LHCN-M2 (cell line): ENCODE data around the gene SEZ6L. TPM values are rescaled to one million over a fixed set of nuclear protein-coding genes. Genes with fewer than 3 reads are reported as not detected.

Experiments
- DNase-seq: peaks from one replicate; pipeline ENCODE4 v3.0.0-alpha.2; 2012; ENCODE audit warnings: low read depth
- polyA plus RNA-seq: library from polyadenylated mRNA; unstranded; fragments of >200 nt; gene quantifications from one replicate; pipeline ENCODE4 v1.2.1, GENCODE V29; 2012; ENCODE audit warnings: missing spikeins
- total RNA-seq: library from RNA; depleted of rRNA; stranded (reverse); fragments of >200 nt; gene quantifications from 2 replicates; pipeline ENCODE4 v1.2.3, GENCODE V29; 2014; rRNA removed

SEZ6L gene
- total RNA-seq: not detected in 2 replicates
- polyA plus RNA-seq: not detected

DNA sequence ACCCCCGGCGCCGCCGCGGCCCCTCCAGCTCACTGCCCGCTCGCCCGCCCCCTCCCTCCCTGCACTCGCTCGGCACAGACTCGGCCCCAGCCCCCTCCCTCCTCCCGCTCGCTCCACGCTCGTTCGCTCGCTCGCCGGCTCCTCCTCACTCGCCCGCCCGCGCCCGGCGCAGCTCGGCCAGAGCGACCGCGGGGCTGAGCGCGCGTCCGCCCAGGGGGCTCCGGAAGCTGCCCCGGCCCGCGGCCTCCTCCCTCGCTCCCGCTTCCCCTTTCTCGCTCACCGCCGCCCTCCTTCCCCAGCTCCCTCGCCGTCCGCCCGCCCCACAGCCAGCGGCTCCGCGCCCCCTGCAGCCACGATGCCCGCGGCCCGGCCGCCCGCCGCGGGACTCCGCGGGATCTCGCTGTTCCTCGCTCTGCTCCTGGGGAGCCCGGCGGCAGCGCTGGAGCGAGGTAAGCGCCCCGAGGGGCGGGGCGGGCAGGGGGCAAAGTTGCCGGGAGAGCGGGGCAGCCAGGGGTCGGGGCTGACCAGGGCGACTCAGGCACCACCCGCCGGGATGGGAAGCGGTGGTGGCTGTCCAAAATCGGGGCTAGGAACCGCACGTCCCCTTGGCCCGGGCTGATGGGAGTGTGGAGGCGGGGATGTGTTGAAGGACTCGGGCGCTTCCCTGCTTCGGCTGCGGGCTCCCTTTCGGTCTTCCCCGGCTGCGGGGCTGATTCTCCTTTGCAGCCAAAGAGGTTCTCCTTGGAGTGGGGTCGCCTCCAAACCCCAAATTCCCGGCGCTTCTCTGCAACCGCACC, at the start of gene SEZ6L:
SEZ6L (plus strand) TSS at position 148 of the 797 bp plus-strand sequence; CDS start at position 356, 208 bp downstream.
- DNase-seq: no peak

DNA sequence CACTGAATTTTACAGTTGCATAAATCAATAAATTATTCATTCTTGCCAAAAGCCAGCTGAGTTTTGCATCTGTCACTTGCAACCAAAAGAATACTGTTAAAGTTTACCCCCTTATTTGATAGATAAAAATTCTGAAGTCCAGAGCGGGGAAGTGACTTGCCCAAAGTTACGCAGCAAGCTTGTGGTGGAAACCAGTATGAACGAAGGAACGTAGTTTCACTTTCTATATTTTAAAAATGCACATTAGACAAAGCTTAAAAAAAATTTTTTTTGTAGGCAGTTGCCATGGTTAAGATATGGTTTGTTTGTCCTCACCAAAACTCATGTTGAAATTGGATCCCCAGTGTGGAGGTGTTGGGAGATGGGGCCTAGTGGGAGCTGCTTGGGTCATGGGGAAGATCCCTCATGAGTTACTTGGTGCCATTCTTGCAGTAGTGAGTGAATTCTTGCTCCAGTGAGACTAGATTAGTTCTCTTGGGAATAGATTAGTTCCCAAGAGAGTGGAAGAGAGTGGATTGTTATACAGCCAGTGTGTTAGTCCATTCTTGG, 46.3 kb upstream of the SEZ6L start:
- no peak for DNase-seq

DNA sequence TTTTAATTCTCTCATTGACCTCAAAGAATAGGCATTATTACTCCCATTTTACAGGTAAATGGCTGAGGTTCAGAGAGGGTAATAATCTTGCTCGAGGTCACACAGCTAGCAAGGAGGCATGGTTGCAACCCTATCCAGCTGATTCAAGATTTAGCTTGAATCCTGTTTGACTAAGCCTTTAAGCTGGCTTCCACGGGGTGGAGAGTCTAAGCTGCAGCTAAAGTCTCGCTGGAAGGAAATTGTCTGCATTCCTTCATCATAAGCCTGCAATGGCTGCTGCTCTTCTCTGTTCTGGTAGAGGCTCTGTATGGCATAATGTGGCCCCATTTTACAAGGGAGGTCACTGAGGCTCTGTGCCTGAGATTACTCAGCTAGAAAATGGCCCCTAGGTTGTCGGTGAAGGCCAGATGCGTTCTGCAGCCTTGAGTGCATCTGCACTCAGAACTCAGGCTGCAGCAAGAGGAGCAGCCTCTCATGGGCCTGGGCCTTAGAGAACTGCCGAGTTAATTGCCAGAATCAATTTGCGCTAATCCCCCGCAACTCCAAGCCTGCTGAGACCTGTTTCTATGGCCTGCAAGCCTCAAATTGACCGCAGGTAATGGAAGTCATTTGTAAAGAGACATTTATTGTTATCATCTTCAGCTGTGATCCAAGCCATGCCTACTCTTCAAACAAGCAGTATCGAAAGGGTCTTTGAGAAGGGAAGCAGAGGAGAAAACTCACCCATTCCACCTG, 44.1 kb upstream of the SEZ6L start:
- no peak for DNase-seq

DNA sequence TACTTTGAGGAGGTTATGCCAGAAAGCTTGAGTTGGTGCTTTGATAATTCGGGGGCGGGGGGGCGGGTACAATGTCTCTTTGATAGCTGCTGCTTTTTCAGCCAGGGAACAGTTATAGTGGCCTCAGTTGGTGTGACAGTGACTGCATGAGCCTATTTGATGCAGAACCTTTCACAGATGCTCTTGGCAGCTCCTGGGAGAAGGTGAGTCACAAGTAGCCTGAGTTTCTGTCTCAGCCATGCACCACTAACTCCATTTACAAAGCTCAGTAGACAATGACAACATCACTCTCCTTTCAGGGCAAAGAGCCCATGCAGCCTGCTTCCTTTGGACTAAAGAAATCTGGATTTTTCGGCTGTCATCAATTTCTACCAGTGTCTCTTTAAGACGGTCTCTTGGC, 42.1 kb upstream of the SEZ6L start:
- no peak for DNase-seq

DNA sequence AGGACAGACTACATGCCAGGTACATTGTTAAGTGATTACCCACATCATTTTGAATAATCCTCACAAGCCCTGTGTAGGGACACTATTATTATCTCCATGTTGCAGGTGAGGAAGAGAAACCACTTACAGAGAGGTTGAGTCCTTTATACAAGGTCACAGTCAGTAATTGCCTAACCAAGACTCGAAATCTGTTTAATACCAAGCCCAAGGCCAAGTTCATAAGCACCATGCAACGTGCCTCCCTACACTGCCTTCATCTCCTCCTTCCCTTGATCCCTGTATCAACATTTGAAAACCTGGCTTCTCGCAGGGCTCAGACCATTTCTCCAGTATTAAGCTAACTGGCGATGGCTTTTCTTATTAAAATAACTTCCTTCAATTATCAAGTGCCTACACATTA, 41.7 kb upstream of the SEZ6L start:
- no peak for DNase-seq

DNA sequence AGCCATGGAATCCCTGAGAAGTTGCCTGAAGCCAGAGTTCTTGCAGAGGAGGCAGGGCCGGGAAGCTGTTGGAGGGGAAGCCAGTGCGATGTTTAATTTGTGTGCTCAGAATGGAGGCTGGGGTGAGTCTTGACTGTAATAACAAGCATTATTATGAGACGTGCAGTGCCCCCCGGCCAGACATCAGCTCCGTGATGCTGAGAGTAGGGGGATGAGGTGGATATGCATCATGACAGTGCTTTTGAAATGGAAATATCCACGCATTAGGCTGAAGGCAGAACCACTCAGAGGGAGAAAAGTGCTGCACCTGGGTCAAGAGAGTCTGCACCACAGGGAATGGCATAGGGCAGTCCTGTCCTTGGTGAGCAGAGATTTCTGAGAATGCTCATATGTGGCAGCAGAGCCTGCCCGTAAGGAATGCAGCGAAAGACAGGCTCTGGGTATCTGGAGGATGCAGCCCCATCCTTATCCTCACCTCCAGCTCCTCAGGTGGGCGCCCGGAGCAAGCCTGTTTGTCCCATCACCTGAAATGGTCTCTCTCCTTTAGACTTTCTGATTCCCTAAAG, 37.6 kb upstream of the SEZ6L start:
- DNase-seq: no peak

DNA sequence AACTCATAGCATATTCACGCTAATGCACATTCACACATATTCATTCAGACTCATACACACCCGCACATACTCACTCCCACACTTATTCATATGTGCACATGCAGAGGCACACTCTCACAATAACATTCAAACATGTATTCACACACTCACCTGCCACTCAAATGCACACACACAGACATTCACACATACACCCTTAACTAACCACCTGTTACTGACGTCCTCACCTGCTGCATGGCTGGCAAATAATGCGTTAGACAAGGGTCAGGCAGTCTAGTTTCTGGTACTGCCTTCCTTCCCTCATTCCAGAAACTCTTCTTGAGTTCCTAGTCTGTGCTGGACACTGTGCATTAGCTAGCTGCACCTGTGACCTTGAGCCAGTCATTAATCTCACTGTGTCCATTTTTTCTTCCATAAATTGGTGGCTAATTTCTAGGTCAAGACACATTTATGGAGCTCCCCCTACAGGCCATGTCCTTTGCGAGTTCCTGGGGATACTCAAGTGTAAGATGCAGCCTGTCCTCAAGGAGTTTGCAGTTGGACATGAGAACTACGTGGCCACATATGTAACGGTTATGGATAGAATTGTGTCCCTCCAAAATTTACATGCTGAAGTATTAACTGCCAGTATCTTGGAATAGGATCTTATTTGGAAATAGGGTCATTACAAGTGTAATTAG, 34.5 kb upstream of the SEZ6L start:
- peak; percentile 7 for DNase-seq

DNA sequence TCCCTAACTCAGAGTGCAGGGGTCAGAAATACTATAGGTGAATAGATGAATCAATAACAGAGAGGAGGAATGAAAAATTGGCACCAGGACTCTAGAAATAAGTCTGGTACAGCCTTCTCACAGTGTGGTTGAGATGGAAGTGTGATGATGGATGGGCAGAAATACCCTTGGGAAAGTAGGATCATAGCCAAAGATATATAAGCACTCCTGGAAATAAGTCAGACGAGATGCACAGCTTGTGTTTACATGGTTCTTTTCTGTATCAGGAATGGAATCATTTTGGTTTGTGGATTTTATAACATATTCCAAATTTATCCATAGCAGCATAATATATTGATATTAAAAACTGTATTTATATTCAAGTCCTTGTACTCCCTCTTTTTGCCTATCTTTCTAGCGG, 33.5 kb upstream of the SEZ6L start:
- no peak for DNase-seq

DNA sequence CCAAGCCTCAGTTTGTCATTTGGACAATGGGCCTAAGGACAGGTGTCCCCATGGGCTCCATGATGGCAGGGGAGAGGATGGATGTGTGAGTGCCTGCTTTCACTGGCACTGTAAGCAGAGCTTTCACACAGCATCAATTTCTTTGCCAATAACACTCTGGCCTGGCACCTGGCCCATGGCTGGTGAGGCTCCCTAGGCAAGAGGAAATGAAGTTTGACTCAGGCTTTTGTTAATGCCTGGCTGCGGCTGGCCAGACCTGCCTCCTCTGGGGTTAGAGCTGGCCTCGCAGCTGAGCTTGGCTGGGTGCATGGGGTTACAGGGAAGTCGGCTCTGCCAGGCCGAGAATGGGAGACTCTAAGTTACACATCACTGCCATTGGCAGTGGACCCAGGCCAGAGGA, 30.0 kb upstream of the SEZ6L start:
- peak; percentile 4 for DNase-seq

DNA sequence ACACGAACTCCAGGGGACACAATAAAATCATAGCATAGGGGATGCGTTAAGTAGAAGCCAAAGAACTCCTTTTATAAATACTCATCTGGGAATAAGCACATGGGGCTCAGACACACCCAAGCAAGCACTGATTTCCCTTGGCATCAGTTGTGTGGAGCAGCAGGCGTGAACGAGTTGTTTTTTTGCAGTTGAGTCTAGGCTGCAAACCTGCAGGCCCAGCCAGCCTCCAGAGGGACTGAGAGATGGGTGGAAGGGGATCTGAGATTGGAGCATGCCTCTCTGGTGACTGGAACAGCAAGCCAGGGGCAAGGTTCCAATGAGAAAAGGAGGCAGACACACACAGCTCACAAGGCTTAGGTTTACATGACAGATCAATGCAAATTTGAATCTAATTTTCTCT, 27.4 kb upstream of the SEZ6L start:
- no peak for DNase-seq

DNA sequence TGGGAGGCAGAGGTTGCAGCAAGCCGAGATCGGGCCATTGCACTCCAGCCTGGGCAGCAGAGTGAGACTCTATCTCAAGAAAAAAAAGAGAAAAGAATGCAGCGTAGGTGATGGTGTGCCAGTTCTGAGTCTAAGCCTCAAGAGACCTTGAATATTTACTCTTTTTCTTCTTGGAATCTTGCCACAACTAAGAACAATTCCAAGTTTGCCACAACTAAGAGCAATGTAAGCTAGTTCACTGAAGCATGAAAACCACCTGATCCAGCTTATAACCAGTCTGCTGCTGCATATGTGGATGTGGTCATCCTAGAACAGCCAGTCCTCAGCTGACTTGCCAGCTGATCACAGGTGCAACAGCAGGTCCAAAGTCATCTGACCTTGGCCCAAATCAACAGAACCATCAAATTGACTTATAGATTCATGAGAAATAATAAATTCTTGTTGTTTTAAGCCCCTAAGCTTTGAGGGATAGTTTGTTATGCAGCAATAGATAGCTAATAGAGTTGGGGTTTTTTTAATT, 25.4 kb upstream of the SEZ6L start:
- no peak for DNase-seq

DNA sequence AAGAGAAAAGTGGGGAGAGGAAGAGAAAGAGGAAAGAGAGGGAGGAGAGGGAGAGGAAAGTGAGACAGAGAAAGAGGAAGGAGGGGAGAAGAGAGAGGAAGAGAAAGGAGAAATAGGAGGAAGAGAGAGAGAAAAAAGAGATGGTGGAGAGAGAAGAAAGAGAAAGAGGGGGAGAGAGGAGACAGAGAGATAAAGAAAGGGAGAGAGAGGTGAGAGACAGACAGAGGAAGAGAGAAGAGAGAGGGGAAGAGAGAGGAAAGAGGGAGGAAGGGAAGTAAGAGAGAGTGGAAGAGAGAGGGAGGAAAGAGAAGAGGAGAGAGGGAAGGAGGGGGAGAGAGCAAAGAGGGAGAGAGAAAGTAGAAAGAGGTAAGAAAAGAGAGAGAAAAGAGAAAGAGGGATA, 9.4 kb upstream of the SEZ6L start:
- DNase-seq: no peak

DNA sequence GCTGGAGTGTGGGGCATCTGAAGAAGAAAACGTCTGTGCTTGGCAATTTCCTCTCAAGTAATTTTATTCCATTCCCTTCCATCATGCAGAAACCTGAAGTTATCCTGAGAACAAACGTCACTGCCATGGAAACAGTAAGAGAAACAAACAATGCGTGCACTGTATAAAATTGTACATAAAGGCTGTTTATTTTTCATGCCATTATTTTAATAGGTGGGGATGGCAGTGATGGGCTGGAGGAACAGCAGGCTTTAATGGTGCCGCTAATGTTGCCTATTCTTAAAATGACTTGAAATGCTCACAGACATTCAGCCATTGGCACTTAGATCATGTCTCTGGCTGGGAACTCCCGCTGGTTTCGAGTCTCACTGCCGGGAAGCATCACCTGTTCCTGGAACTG, 7.5 kb upstream of the SEZ6L start:
- DNase-seq: no peak

DNA sequence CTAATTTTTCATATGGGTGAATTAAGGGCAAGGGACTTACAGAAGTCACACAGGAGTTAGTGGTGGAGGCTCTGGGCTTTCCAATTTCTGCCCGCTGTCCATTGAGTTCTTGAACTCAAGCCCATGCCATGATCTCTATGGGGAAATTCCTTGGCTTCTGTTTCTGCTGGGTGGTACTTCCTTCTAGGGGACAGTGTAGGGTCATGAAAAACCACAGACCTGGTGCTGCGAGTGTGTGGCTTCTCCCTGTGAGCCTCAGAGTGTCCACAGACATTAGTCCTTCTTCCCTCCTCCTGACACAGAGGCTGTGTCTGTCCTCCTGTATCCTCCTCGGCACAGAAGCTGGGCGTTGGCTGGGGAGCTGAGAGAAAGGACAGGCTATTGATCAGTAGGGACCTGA, 6.3 kb upstream of the SEZ6L start:
- DNase-seq: no peak

DNA sequence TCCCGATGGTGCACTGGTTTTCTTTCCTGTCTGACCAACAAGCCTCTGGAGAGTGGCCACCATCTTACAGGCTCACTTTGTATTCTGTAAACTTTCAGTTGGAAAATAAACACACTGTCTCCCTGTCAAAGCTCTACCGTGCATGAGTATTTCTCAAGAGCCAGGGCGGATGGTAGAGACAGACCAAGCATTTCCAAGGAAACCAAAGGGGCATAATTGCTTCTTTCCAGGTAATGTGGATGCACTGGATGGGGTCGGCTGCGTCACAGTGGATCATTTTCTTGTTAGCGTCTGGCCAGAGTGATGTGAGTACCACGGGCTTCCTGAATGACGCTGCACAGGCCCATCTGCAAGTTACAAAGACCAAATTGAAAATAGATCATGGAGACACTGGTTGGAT, 5.1 kb upstream of the SEZ6L start:
- no peak for DNase-seq

DNA sequence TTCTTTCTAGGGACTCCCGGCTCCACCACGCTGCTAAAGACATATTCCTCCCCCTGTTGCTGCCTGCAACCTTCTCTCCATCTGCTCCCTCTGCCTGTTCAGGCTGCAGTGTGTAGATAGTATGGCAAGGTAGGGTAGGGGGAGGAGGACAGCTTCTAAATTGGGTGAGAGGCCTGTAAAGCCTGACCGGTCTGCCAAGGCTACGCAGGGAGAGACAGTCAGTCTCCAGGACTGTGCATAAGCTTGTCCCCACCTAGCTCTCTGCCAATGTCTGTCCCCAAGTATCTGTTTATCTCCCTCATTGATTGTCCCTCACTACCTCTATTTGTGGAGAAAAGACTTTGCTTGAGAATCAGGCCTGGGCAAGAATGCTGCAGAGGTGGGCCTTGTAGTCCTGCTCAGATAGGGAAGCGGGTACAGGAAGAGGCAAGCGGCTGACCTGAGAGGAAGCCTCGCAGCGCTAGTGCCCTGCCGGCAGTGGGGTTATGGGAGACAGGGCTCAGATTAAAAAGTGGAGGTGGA, 871 bp upstream of the SEZ6L start:
- DNase-seq: no peak

DNA sequence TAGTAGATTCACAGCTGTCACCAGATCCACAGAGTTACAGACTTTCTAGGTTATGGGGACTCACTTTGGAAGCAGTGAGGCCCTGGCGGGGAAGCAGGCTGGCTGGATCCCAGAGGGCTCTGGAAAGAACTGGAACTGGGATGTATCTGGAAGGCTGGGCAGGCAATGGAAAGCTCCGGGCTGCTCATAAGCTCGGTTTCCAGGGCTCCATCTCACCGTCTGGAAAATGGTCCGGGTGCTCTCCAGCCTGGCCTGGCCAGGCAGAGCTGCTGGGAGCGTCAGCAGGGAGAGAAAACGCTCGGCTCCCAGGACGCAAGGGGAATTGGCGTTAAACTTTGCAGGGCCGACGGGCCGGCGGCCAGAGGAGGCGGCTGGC, 335 bp upstream of the SEZ6L start:
- no peak for DNase-seq

DNA sequence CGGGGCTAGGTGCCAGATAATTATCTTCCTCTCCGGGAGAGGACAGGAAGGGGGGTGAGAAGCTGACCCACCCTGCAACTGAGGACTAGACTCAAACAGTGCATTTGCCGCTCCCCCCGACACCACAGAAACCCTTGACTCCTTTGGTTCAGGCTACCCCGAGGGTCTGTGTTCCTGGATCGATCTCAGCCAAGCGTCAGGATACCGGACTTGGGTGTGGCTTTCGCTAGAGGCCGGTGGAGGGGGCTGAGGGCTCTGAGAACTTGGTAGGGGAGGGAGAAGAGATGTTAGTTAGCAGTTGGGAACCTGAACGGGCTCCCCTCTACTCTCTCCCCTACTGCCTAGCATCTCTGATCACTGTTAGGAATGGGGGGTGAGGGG, 840 bp downstream of the SEZ6L start:
- no peak for DNase-seq

DNA sequence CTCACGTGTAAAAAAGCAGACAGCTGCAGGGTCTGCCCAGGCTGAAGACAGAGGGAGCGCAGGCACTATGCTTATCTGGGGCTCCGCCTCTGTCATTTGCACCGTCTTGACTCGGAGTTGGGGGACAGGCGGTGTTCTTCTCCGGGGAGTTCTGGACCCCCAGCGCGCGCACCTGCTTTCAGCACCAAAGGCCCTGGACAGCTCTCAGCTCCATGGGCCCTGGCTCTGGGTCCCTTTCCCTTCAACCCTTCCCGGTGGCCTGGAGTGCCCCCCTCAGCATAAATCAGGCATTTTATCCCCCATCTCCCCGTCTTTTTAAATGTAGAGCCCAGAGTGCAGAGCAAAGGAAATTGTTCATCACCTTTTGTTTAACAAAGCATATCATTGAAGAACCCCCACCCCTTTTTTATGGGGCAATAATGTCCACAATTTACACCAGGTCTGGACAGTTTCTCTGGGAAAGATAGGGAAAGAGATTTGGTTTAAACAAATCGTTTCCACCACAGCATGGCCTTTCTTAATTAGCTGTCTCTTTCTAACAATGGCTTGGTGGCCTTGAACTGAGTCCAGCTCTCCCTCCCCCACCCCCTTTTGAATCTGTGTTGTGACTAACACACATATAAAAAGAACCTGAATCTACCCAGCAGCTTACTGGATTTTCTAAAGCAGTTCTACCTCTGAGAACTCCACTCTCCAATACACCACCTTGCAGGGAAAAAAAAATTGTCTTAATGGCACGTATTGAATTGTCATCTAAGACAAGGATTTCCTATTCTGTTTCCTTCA, 1.7 kb downstream of the SEZ6L start:
- no peak for DNase-seq

DNA sequence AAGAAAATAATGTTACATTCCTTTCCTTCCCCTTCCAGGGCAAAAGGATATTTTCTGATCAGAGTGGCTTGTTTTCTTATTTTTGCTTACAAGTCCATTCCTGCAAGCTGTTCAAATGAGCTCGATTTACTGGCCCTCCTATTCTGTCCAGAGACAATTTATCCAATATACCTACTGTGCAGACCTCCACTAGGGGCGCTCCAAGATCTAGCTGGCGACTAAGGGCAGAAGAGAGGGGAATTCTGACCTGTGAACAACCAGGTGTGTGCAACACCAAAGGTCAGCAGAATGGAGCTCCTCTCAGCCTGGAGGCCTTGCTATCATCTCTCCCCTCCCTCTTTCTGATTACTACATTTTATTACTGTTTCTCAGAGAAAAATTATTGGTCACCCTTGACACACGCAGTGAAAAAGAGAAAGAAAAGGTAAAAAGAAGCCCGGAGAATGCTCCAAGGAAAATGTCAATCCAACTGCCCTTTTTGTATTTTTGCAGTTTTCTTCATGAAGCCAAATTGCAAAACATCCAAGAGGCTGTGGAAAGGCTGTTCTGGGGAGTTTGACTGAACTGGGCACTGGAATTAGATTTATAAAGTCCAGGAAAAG, 3.2 kb downstream of the SEZ6L start:
- DNase-seq: peak; percentile 13
